Heart right ventricle (tissue), 16 donors: ENCODE data around the gene GAB2. TPM values are rescaled to one million over a fixed set of nuclear protein-coding genes. Genes with fewer than 3 reads are reported as not detected.
A peak's percentile ranks its signal among the peaks of the same experiment; 100 is the strongest.

Source experiments
- ATAC-seq, 8 donors: fragments of 200-7000 bp; cut with Tn5 transposase; one replicate each; pipeline ENCODE4 v1.9.1; 2020; ENCODE audit warnings: mild to moderate bottlenecking in 8 of 8, moderate library complexity in 8 of 8, moderate number of reproducible peaks in 1 of 8
- DNase-seq, 2 donors: peaks; one replicate each; pipeline ENCODE4 v3.0.0-alpha.2; 2020
- H3K27ac ChIP-seq, 10 donors: fragments of 200-600 bp; sonication (generic) in 2 of 10; one replicate each; pipeline versions ENCODE4 v1.5.0 to v1.8.0; 2020 to 2022; ENCODE audit warnings: mild to moderate bottlenecking in 3 of 10
- H3K27me3 ChIP-seq, 7 donors: fragments of 200-600 bp; one replicate each; pipeline ENCODE4 v1.8.0; 2021 to 2022; ENCODE audit warnings: mild to moderate bottlenecking in 2 of 7
- H3K36me3 ChIP-seq, 9 donors: fragments of 200-600 bp; sonication (generic) in 1 of 9; one replicate each; pipeline versions ENCODE4 v1.5.0 to v1.8.0; 2020 to 2022; ENCODE audit warnings: mild to moderate bottlenecking in 2 of 9
- H3K4me1 ChIP-seq, 9 donors: fragments of 200-600 bp; sonication (generic) in 1 of 9; one replicate each; pipeline versions ENCODE4 v1.5.0 to v1.8.0; 2020 to 2022; ENCODE audit warnings: mild to moderate bottlenecking in 4 of 9
- H3K4me3 ChIP-seq, 10 donors: fragments of 200-600 bp; sonication (generic) in 2 of 10; one replicate each; pipeline versions ENCODE4 v1.5.0 to v1.8.0; 2020 to 2022; ENCODE audit warnings: mild to moderate bottlenecking in 7 of 10, moderate library complexity in 2 of 10
- H3K9me3 ChIP-seq, 11 donors: fragments of 200-600 bp in 10 of 11; sonication (generic) in 2 of 11; one replicate each; pipeline versions ENCODE4 v1.5.0 to v1.8.0; 2013 to 2022; ENCODE audit warnings: mild to moderate bottlenecking in 2 of 11, control low read depth in 1 of 11, moderate library complexity in 1 of 11
- CTCF ChIP-seq, 9 donors: fragments of 200-600 bp; sonication (generic) in 2 of 9; IDR thresholded peaks; one replicate each; pipeline versions ENCODE4 v1.5.0 to v1.8.0; 2021 to 2022; ENCODE audit warnings: antibody characterized with exemption in 9 of 9, mild to moderate bottlenecking in 5 of 9, moderate library complexity in 1 of 9
- WGBS, 2 donors: extraction: QIAGEN DNeasy Blood & Tissue Kit; methylation state at CpG; one replicate each; pipeline ENCODE4 v1.1.7; 2013; ENCODE audit warnings: inconsistent platforms in 1 of 2; 5-methylcytosine and 5-hydroxymethylcytosine counted together
- intact Hi-C, 10 donors: fragments of 100-400 bp; cut with DNase I; formaldehyde crosslinking; loops; one replicate each; pipeline versions ENCODE4 v1.11.1 to v1.14.2; 2022
- polyA plus RNA-seq, 2 donors: library from polyadenylated mRNA; stranded (reverse); fragments of 200-250 nt; gene quantifications; one replicate each; pipeline ENCODE4 v1.2.3, GENCODE V29; 2013
- total RNA-seq, 10 donors: library from RNA; stranded (reverse); fragmentation: NEBNext Ultra II Directional in 3 of 10; extraction: Animal tissue kit (Norgen Biotek cat#: 25700) in 3 of 10; gene quantifications; one replicate each; pipeline versions ENCODE4 v1.2.1 to v1.2.4, GENCODE V29; 2021 to 2023
- donor health status: Arrhythmogenic right ventricular cardiomyopathy.
- donor health status: ischemic (EF 13 %, LVEDD 7.1; RV severe dilation, severe dysfunction).
- donor health status: healthy with polysubstance abuse.
- donor health status: DM: no; HTN: yes; CAD: no.
- donor health status: DM: no; HTN: no; CAD: no.
- donor health status: ischemic (EF 25% LVEDD 6.9; RV normal size, moderate dysfunction).
- donor health status: ischemic (EF 25% LVEDD 5.7; RV mildly dilated, moderate dysfunction).
- donor health status: healthy.
- donor health status: DM: yes; HTN: yes; CAD: no.
- donor health status: Ischemic cardiomyopathy.
- donor health status: ischemic (EF 35%, LVEDD 5.7; RV mildly dilated, moderate dysfunction).
- donor health status: nonischemic (EF 11% LVEDD 7.7; RV severe dilation, severe dysfunction).
- donor health status: DM: yes; HTN: yes; CAD: no.
- donor health status: PGD.
- donor health status: ischemic (EF 29% LVEDD 5.4; RV normal size, mild dysfunction).
- donor health status: nonischemic (EF 23%, LVEDD 6.1; RV moderate dilation, normal function).

GAB2 gene
- total and polyA plus RNA-seq, 12 donors = 5.0 to 44.6 (median 27.0) TPM

- Histone ChIP-seq H3K27me3 (no peaks in the 10 kb centered on the region), H3K27ac (peak overlapping the region in 1 of 10 donors; percentile 43), H3K36me3 (no peaks in the 10 kb centered on the region), H3K9me3 (peaks cover 0 to 8% (median 0%) of the 10 kb centered on the region in 11 donors), H3K4me1 (peaks cover 5 to 74% (median 45%) of the 10 kb centered on the region in 9 donors), H3K4me3 (no peak overlapping the region)
- 92 to 94% methylated on average over 6 of the region's 6 CpGs for WGBS, 2 donors
- intact Hi-C loops = loop anchor here in 2 of 10 donors (5.0 to 10.0 kb wide), 2 partner anchors 47 to 101 kb away; no protein-coding TSS in a partner anchor
- TF ChIP-seq CTCF (IDR thresholded peaks at IDR 0.05) = no peak
- ATAC-seq (no peak), DNase-seq (no peak)
These were observed 62.3 kb downstream of the GAB2 start for GRCh38 chr11:78355309-78355705.

- no peaks in the 10 kb centered on the region for H3K27me3 ChIP-seq
- peaks cover 5 to 74% (median 49%) of the 10 kb centered on the region in 9 donors for H3K4me1 ChIP-seq
- ATAC-seq (peak in 1 of 8 donors; percentile 22), DNase-seq (no peak)
- H3K36me3 ChIP-seq = no peaks in the 10 kb centered on the region
- peak overlapping the region in 2 of 10 donors; percentile 43 to 46 for H3K27ac ChIP-seq
- TF ChIP-seq CTCF (IDR thresholded peaks at IDR 0.05) = no peak
- intact Hi-C loops = loop anchor here in 4 of 10 donors (5.0 to 10.0 kb wide), 4 partner anchors 42 to 100 kb away; partner anchors contain the start of gene GAB2 (in 4 of the 4)
- WGBS, 2 donors = 64 to 75% methylated on average over 7 of the region's 7 CpGs
- no peak overlapping the region for H3K4me3 ChIP-seq
- peaks cover 0 to 8% (median 0%) of the 10 kb centered on the region in 11 donors for H3K9me3 ChIP-seq
These were observed 63.0 kb downstream of the GAB2 start for GRCh38 chr11:78354408-78355308.

- Histone ChIP-seq H3K4me1 (peaks cover 9 to 86% (median 67%) of the 10 kb centered on the region in 9 donors), H3K27me3 (no peaks in the 10 kb centered on the region), H3K4me3 (no peak overlapping the region), H3K36me3 (no peaks in the 10 kb centered on the region), H3K9me3 (peaks cover 0 to 3% (median 0%) of the 10 kb centered on the region in 11 donors), H3K27ac (peak overlapping the region in 9 of 10 donors; percentile 63 to 91 (median 81))
- DNase-seq (no peak), ATAC-seq (peak in 2 of 8 donors; percentile 23 to 25)
- WGBS, 2 donors = 68 to 81% methylated on average over 14 of the region's 14 CpGs
- no peak for TF ChIP-seq CTCF (IDR thresholded peaks at IDR 0.05)
- intact Hi-C loops = loop anchor here in 4 of 10 donors (5.0 to 10.0 kb wide), 3 partner anchors 40 to 97 kb away; partner anchors contain the start of gene GAB2 (in 4 of the 4)
These were observed 65.4 kb downstream of the GAB2 start for GRCh38 chr11:78351979-78352841.
